Panc1 (cell line): Measurements from ENCODE around the gene ATP10A. TPM values are rescaled to one million over a fixed set of nuclear protein-coding genes. Genes with fewer than 3 reads are reported as not detected.

ENCODE experiments used
- ATAC-seq: fragments of 200-7000 bp; cut with Tn5 transposase; 2 replicates; pipeline ENCODE4 v1.9.1; 2020; ENCODE audit warnings: mild to moderate bottlenecking, moderate library complexity
- BruUV-seq: library from RNA; stranded (reverse); fragments of 400-500 nt; replicated peaks from 2 replicates; lab custom pipeline; 2021; lab: Mats Ljungman, UMichigan
- CTCF ChIA-PET: fragments of 300-600 bp; sonication (Branson Sonifier 250); formaldehyde crosslinking; loops from one replicate; lab custom pipeline; 2022; ENCODE audit warnings: antibody characterized with exemption; lab: Charles Lee
- POLR2A ChIA-PET: fragments of 300-600 bp; sonication (Branson Sonifier 250); formaldehyde crosslinking; loops from one replicate; lab custom pipeline; 2022; ENCODE audit warnings: antibody characterized with exemption; lab: Charles Lee
- DNase-seq: peaks from one replicate; pipeline ENCODE4 v3.0.0-alpha.2; 2010; ENCODE audit warnings: low read depth, low spot score
- H3K27ac ChIP-seq: 2 replicates; pipeline ENCODE4 v1.5.1; 2011; ENCODE audit warnings: mild to moderate bottlenecking, low read length, inconsistent platforms
- H3K27me3 ChIP-seq: fragments of 200-500 bp; sonication (Bioruptor generic); 2 replicates; pipeline ENCODE4 v1.6.0; 2014; ENCODE audit warnings: low read length, inconsistent platforms; ENCODE audit not compliant: control insufficient read depth, insufficient read depth
- H3K36me3 ChIP-seq: fragments of 200-500 bp; sonication (Bioruptor generic); 2 replicates; pipeline ENCODE4 v1.5.1; 2014; ENCODE audit warnings: inconsistent platforms, mild to moderate bottlenecking, low read length, moderate library complexity; ENCODE audit not compliant: control insufficient read depth, insufficient read depth
- H3K4me1 ChIP-seq: 2 replicates; pipeline ENCODE4 v1.5.1; 2011; ENCODE audit warnings: inconsistent platforms, mild to moderate bottlenecking, low read length, moderate library complexity; ENCODE audit not compliant: control insufficient read depth, insufficient read depth
- H3K4me3 ChIP-seq, 2 experiments: 2 replicates each; pipeline ENCODE4 v1.5.1; 2011 to 2012; ENCODE audit warnings: low read depth in 2 of 2, low read length in 2 of 2, mild to moderate bottlenecking in 2 of 2, inconsistent platforms in 1 of 2, moderate library complexity in 1 of 2
- H3K9me3 ChIP-seq: fragments of 200-500 bp; sonication (Bioruptor generic); 2 replicates; pipeline ENCODE4 v1.5.1; 2014; ENCODE audit warnings: low read depth, mild to moderate bottlenecking, inconsistent platforms, low read length, moderate library complexity; ENCODE audit not compliant: control insufficient read depth, insufficient read depth
- POLR2AphosphoS5 ChIP-seq: IDR thresholded peaks from 2 replicates; pipeline ENCODE4 v1.6.1; 2012; ENCODE audit warnings: mild to moderate bottlenecking, low read depth, low read length, moderate library complexity
- SIN3A ChIP-seq: IDR thresholded peaks from 2 replicates; pipeline ENCODE4 v1.6.1; 2012; ENCODE audit warnings: low read depth, mild to moderate bottlenecking, low read length, moderate library complexity, borderline replicate concordance; ENCODE audit not compliant: insufficient read depth
- TCF7L2 ChIP-seq: IDR thresholded peaks from 2 replicates; pipeline ENCODE4 v1.6.1; 2011; ENCODE audit warnings: mild to moderate bottlenecking, low read depth, low read length, inconsistent platforms
- in situ Hi-C: cut with HindIII; loops from 2 replicates; pipeline ENCODE4 v1.10.0; 2016; ENCODE audit warnings: low sequenced_read_pairs, low pct_unique_long_range_greater_than_20kb
- intact Hi-C: fragments of 100-400 bp; cut with micrococcal nuclease; formaldehyde crosslinking; loops from one replicate; pipeline ENCODE4 v1.10.0; 2022; ENCODE audit not compliant: unreplicated experiment
- total RNA-seq: library from RNA; stranded (reverse); gene quantifications from one replicate; pipeline ENCODE4 v1.2.1, GENCODE V29; 2021; ENCODE audit not compliant: unreplicated experiment
- TF ChIP-seq, protein P1 (sequence below), 2 experiments: IDR thresholded peaks; 2 replicates each; pipeline ENCODE4 v1.6.1; 2011 to 2012; ENCODE audit warnings: low read depth in 2 of 2, control low read depth in 1 of 2, low read length in 1 of 2, mild to moderate bottlenecking in 1 of 2, moderate library complexity in 1 of 2; ENCODE audit not compliant: insufficient read depth in 1 of 2
- TF ChIP-seq, protein P2 (sequence below): fragments of 450-650 bp; IDR thresholded peaks from 2 replicates; pipeline ENCODE4 v1.5.1; 2017; ENCODE audit warnings: mild to moderate bottlenecking

The ATP10A gene
- total RNA-seq, 1 experiment from 2014 or later, result 0.31 TPM

DNA sequence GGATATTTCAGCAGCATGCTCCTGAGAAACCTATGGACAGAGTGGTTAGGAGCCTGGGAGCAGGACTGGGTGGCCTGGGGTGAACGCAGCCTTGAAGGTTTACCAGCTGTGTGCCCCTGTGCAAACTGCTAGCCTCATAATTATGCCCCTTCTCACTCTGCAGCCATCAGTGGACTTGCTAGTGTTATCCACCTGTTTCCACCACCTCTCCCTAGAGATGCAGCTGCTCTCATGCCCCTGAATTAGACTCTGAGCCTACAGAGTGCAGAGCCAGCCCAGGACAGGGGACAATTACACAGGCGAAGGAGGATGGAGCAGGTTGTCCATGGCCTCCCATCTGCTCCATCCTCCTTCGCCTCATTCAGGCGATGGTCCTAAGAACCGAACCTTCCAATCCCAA lies 175.9 kb downstream of the ATP10A start:
- CTCF ChIA-PET, result no interaction called here
- TF ChIP-seq SIN3A (no peak), POLR2AphosphoS5 (no peak), TCF7L2 (no peak)
- TF ChIP-seq, protein P1, sequence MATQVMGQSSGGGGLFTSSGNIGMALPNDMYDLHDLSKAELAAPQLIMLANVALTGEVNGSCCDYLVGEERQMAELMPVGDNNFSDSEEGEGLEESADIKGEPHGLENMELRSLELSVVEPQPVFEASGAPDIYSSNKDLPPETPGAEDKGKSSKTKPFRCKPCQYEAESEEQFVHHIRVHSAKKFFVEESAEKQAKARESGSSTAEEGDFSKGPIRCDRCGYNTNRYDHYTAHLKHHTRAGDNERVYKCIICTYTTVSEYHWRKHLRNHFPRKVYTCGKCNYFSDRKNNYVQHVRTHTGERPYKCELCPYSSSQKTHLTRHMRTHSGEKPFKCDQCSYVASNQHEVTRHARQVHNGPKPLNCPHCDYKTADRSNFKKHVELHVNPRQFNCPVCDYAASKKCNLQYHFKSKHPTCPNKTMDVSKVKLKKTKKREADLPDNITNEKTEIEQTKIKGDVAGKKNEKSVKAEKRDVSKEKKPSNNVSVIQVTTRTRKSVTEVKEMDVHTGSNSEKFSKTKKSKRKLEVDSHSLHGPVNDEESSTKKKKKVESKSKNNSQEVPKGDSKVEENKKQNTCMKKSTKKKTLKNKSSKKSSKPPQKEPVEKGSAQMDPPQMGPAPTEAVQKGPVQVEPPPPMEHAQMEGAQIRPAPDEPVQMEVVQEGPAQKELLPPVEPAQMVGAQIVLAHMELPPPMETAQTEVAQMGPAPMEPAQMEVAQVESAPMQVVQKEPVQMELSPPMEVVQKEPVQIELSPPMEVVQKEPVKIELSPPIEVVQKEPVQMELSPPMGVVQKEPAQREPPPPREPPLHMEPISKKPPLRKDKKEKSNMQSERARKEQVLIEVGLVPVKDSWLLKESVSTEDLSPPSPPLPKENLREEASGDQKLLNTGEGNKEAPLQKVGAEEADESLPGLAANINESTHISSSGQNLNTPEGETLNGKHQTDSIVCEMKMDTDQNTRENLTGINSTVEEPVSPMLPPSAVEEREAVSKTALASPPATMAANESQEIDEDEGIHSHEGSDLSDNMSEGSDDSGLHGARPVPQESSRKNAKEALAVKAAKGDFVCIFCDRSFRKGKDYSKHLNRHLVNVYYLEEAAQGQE (IDR thresholded peaks at IDR 0.05; ENCODE audit: insufficient read depth in 1 of 2, low read depth in 2 of 2, low read length in 1 of 2), result no peak
- TF ChIP-seq, protein P2, sequence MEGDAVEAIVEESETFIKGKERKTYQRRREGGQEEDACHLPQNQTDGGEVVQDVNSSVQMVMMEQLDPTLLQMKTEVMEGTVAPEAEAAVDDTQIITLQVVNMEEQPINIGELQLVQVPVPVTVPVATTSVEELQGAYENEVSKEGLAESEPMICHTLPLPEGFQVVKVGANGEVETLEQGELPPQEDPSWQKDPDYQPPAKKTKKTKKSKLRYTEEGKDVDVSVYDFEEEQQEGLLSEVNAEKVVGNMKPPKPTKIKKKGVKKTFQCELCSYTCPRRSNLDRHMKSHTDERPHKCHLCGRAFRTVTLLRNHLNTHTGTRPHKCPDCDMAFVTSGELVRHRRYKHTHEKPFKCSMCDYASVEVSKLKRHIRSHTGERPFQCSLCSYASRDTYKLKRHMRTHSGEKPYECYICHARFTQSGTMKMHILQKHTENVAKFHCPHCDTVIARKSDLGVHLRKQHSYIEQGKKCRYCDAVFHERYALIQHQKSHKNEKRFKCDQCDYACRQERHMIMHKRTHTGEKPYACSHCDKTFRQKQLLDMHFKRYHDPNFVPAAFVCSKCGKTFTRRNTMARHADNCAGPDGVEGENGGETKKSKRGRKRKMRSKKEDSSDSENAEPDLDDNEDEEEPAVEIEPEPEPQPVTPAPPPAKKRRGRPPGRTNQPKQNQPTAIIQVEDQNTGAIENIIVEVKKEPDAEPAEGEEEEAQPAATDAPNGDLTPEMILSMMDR, result no peak
- POLR2A ChIA-PET, result no interaction called here
- Histone ChIP-seq H3K4me1 (no peaks in the 10 kb centered on the region), H3K27me3 (no peaks in the 10 kb centered on the region), H3K36me3 (no peaks in the 10 kb centered on the region), H3K27ac (no peak overlapping the region), H3K9me3 (no peaks in the 10 kb centered on the region), H3K4me3 (no peak overlapping the region)
- BruUV-seq, result no TSS peak
- intact Hi-C loops, result loop anchor here (10.0 kb wide), 1 partner anchor 182 kb away; no protein-coding TSS in a partner anchor
- in situ Hi-C loops, result no loop called here
- DNase-seq, result no peak
- no peak for ATAC-seq

DNA sequence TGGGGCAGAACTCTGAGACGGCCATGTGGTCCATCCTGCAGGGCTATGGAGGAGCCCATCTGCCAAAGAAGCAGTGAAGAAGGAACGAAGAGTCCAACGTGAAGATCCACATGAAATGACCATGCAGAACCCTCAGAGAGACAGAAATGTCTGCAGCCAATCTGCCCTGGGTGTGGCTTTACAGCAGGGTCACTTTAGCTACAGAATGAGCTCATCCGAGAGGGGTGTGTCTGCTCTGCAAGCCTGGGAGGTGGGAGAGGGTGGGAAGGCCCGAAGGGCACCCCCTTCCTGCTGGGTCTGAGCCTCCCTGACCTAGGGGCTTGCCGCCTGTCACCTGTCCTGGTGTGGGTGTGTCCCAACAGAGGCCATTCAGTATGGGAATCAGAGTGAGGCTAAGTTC lies 176.3 kb downstream of the ATP10A start:
- Histone ChIP-seq H3K4me3 (no peak overlapping the region), H3K27me3 (no peaks in the 10 kb centered on the region), H3K9me3 (no peaks in the 10 kb centered on the region), H3K4me1 (no peaks in the 10 kb centered on the region), H3K36me3 (no peaks in the 10 kb centered on the region), H3K27ac (no peak overlapping the region)
- CTCF ChIA-PET, result no interaction called here
- BruUV-seq, result no TSS peak
- POLR2A ChIA-PET, result no interaction called here
- TF ChIP-seq TCF7L2 (no peak), POLR2AphosphoS5 (no peak)
- TF ChIP-seq, protein P1 (IDR thresholded peaks at IDR 0.05; ENCODE audit: insufficient read depth in 1 of 2, low read depth in 2 of 2, low read length in 1 of 2), result no peak
- ATAC-seq (no peak), DNase-seq (no peak)
- intact Hi-C loops (loop anchor here (10.0 kb wide), 1 partner anchor 182 kb away; no protein-coding TSS in a partner anchor), in situ Hi-C loops (no loop called here)
